B cell (primary cell): ENCODE results near the gene PLVAP. TPM values are rescaled to one million over a fixed set of nuclear protein-coding genes. Genes with fewer than 3 reads are reported as not detected.

ENCODE experiments used
- ATAC-seq: fragments of 200-7000 bp; cut with Tn5 transposase; one replicate; pipeline ENCODE4 v1.10.0; 2021; ENCODE audit warnings: low read depth, mild to moderate bottlenecking, moderate number of reproducible peaks, moderate library complexity
- CTCF ChIA-PET: fragments of 350-600 bp; sonication (Branson Sonifier 250); formaldehyde crosslinking; loops from one replicate; lab custom pipeline; 2021; ENCODE audit warnings: antibody characterized with exemption, inconsistent platforms; lab: Charles Lee
- POLR2A ChIA-PET: fragments of 350-600 bp; sonication (Branson Sonifier 250); formaldehyde crosslinking; loops from one replicate; lab custom pipeline; 2021; ENCODE audit warnings: antibody characterized with exemption; lab: Charles Lee
- DNase-seq: peaks from one replicate; pipeline ENCODE4 v3.0.0; 2013
- H2AFZ ChIP-seq: 2 replicates; pipeline ENCODE4 v1.6.1; 2012; ENCODE audit warnings: mild to moderate bottlenecking, low read depth, low read length; ENCODE audit not compliant: insufficient read depth, poor library complexity, severe bottlenecking
- H3K27ac ChIP-seq, 2 donors: 1 replicate in 1 of 2; 2 replicates in 1 of 2; pipeline ENCODE4 v1.5.1; 2012 to 2013; ENCODE audit warnings: low read length in 2 of 2, mild to moderate bottlenecking in 2 of 2, moderate library complexity in 1 of 2
- H3K27me3 ChIP-seq, 4 experiments: fragments of 200-600 bp in 1 of 4; sonication (generic) in 1 of 4; replicated peaks in 1 of 4; 1 replicate in 2 of 4; 2 replicates in 2 of 4; pipeline versions ENCODE4 v1.6.1 to v1.7.0; 2013 to 2016; ENCODE audit warnings: low read length in 3 of 4, mild to moderate bottlenecking in 2 of 4, mixed read lengths in 1 of 4, moderate library complexity in 1 of 4; ENCODE audit not compliant: insufficient read depth in 4 of 4, control insufficient read depth in 3 of 4; ENCODE audit errors: control extremely low read depth in 1 of 4
- H3K36me3 ChIP-seq, 2 experiments: replicated peaks in 1 of 2; 1 replicate in 1 of 2; 2 replicates in 1 of 2; pipeline versions ENCODE4 v1.6.1 to v1.7.1; 2013; ENCODE audit warnings: low read length in 1 of 2; ENCODE audit not compliant: insufficient read depth in 2 of 2, control insufficient read depth in 1 of 2; ENCODE audit errors: control extremely low read depth in 1 of 2, extremely low read depth in 1 of 2
- H3K4me1 ChIP-seq, 2 donors: fragments of 200-600 bp in 1 of 2; sonication (generic) in 1 of 2; 1 replicate in 1 of 2; 2 replicates in 1 of 2; pipeline versions ENCODE4 v1.5.1 to v1.6.1; 2013 to 2017; ENCODE audit warnings: low read length in 2 of 2; ENCODE audit not compliant: control insufficient read depth in 2 of 2, insufficient read depth in 2 of 2
- H3K4me2 ChIP-seq: replicated peaks from 2 replicates; pipeline ENCODE3; 2012; ENCODE audit warnings: mild to moderate bottlenecking, low read depth, low read length; ENCODE audit not compliant: poor library complexity, severe bottlenecking
- H3K4me3 ChIP-seq, 5 experiments: fragments of 200-600 bp in 1 of 5; sonication (generic) in 1 of 5; 1 replicate in 3 of 5; 2 replicates in 2 of 5; pipeline versions ENCODE4 v1.5.1 to v1.7.0; 2011 to 2016; ENCODE audit warnings: low read length in 4 of 5, mild to moderate bottlenecking in 4 of 5, low read depth in 2 of 5, control low read depth in 1 of 5, moderate library complexity in 1 of 5; ENCODE audit not compliant: insufficient read depth in 1 of 5; ENCODE audit errors: control extremely low read depth in 1 of 5, extremely low read depth in 1 of 5
- H3K79me2 ChIP-seq: fragments of 200-600 bp; sonication (generic); one replicate; pipeline ENCODE4 v1.6.0; 2016; ENCODE audit warnings: low read length; ENCODE audit not compliant: control insufficient read depth, insufficient read depth
- H3K9ac ChIP-seq: fragments of 200-600 bp; sonication (generic); 2 replicates; pipeline ENCODE4 v1.6.1; 2017; ENCODE audit warnings: mild to moderate bottlenecking, low read length, moderate library complexity
- H3K9me3 ChIP-seq, 3 donors: one replicate each; pipeline versions ENCODE4 v1.6.1 to v1.7.1; 2013; ENCODE audit warnings: low read length in 2 of 3; ENCODE audit not compliant: control insufficient read depth in 2 of 3, insufficient read depth in 1 of 3; ENCODE audit errors: control extremely low read depth in 1 of 3
- H4K20me1 ChIP-seq: 2 replicates; pipeline ENCODE4 v1.6.0; 2012; ENCODE audit warnings: mild to moderate bottlenecking, low read length; ENCODE audit not compliant: insufficient read depth, control insufficient read depth, poor library complexity, severe bottlenecking
- H3K27ac Mint-ChIP-seq: one replicate; pipeline ENCODE4 v1.8.0; 2021; ENCODE audit warnings: mixed read lengths
- H3K27me3 Mint-ChIP-seq: one replicate; pipeline ENCODE4 v1.8.0; 2021; ENCODE audit warnings: mixed read lengths
- H3K4me1 Mint-ChIP-seq: one replicate; pipeline ENCODE4 v1.8.0; 2021; ENCODE audit warnings: mixed read lengths
- H3K4me3 Mint-ChIP-seq: one replicate; pipeline ENCODE4 v1.8.0; 2021; ENCODE audit warnings: mixed read lengths
- H3K9me3 Mint-ChIP-seq: one replicate; pipeline ENCODE4 v1.8.0; 2022; ENCODE audit warnings: mixed read lengths; ENCODE audit not compliant: insufficient read depth
- CTCF ChIP-seq: fragments of 200-600 bp; IDR thresholded peaks from one replicate; pipeline ENCODE4 v1.8.0; 2022; ENCODE audit warnings: antibody characterized with exemption, mild to moderate bottlenecking
- EZH2 ChIP-seq: IDR thresholded peaks from 2 replicates; pipeline ENCODE4 v1.6.1; 2012; ENCODE audit warnings: borderline replicate concordance, low read depth, mild to moderate bottlenecking, moderate library complexity, low read length; ENCODE audit not compliant: insufficient read depth, poor library complexity, severe bottlenecking
- WGBS: methylation state at CpG from one replicate; pipeline ENCODE4 v1.1.5; 2013; ENCODE audit warnings: missing lambda C conversion rate; ENCODE audit not compliant: insufficient coverage; 5-methylcytosine and 5-hydroxymethylcytosine counted together
- intact Hi-C: fragments of 100-400 bp; cut with micrococcal nuclease; formaldehyde crosslinking; loops from one replicate; pipeline ENCODE4 v1.10.0; 2022
- polyA plus RNA-seq: library from polyadenylated mRNA; depleted of rRNA; stranded (reverse); fragments of >200 nt; gene quantifications from 2 replicates; pipeline ENCODE4 v1.2.3, GENCODE V29; 2012
- total RNA-seq, 2 donors: library from RNA; stranded (reverse); fragments of 120-200 nt in 1 of 2; gene quantifications; 1 replicate in 1 of 2; 2 replicates in 1 of 2; pipeline versions ENCODE4 v1.2.3 to v1.2.4, GENCODE V29; 2013 to 2022

PLVAP gene
- total and polyA plus RNA-seq, 2 donors (not counting 1 experiment from before 2014, with no cell fraction given) = 0.06 TPM; not detected in 1

- CTCF ChIA-PET = interaction anchor here (1.0 to 1.5 kb wide), 2 partner anchors 9 to 24 kb away, joined by 3 read pairs; no protein-coding TSS in a partner anchor
- Histone ChIP-seq H3K4me1 (peaks cover 0 to 3% of the 10 kb centered on the region in 2 donors), H3K79me2 (no peaks in the 10 kb centered on the region), H3K36me3 (peaks cover 0 to 12% of the 10 kb centered on the region in 2 experiments), H4K20me1 (peaks cover 25% of the 10 kb centered on the region), H3K9ac (no peak overlapping the region), H3K27ac (no peak overlapping the region), H2AFZ (no peak overlapping the region), H3K4me3 (no peak overlapping the region), H3K9me3 (no peaks in the 10 kb centered on the region), H3K4me2 (no peak overlapping the region), H3K27me3 (no peaks in the 10 kb centered on the region)
- TF ChIP-seq EZH2 (no peak), CTCF (no peak)
- Mint-ChIP-seq H3K27ac (no peak overlapping the region), H3K9me3 (no peaks in the 10 kb centered on the region), H3K4me1 (no peaks in the 10 kb centered on the region), H3K4me3 (no peak overlapping the region), H3K27me3 (no peaks in the 10 kb centered on the region)
- POLR2A ChIA-PET = no interaction called here
- no peak for DNase-seq
- WGBS = 89% methylated on average over 19 of the region's 19 CpGs
- no peak for ATAC-seq
- intact Hi-C loops = no loop called here
Observed at GRCh38 chr19:17321655-17322489, 55.3 kb downstream of the PLVAP start.

- 84% methylated on average over 11 of the region's 11 CpGs for WGBS
- Histone ChIP-seq H3K79me2 (peaks cover 2% of the 10 kb centered on the region), H4K20me1 (peaks cover 33% of the 10 kb centered on the region), H3K9me3 (no peaks in the 10 kb centered on the region), H3K4me2 (no peak overlapping the region), H3K27me3 (no peaks in the 10 kb centered on the region), H3K36me3 (peaks cover 0 to 19% of the 10 kb centered on the region in 2 experiments), H3K4me1 (peaks cover 0 to 3% of the 10 kb centered on the region in 2 donors), H3K9ac (no peak overlapping the region), H2AFZ (no peak overlapping the region), H3K4me3 (no peak overlapping the region), H3K27ac (no peak overlapping the region)
- DNase-seq (peak; percentile 2), ATAC-seq (no peak)
- POLR2A ChIA-PET = no interaction called here
- Mint-ChIP-seq H3K27me3 (no peaks in the 10 kb centered on the region), H3K27ac (no peak overlapping the region), H3K4me3 (no peak overlapping the region), H3K9me3 (no peaks in the 10 kb centered on the region), H3K4me1 (no peaks in the 10 kb centered on the region)
- TF ChIP-seq EZH2 (no peak), CTCF (no peak)
- CTCF ChIA-PET = interaction anchor here (1.0 kb wide), 1 partner anchor 25 kb away, joined by 3 read pairs; no protein-coding TSS in a partner anchor
- intact Hi-C loops = no loop called here
Observed at GRCh38 chr19:17320435-17320834, 56.7 kb downstream of the PLVAP start.
